ENCODE data around the gene PLXDC1. TPM values are rescaled to one million over a fixed set of nuclear protein-coding genes. Genes with fewer than 3 reads are reported as not detected.
"Not testable (repeated sequence)": the region's sequence is repeated elsewhere in the genome, so short reads cannot be mapped to it uniquely, and the experiment has no call there.

Gene PLXDC1
- total RNA-seq, 1 donor from 2014 or later, result 15.8 TPM

- peak; percentile 19 for DNase-seq
- intact Hi-C loops (cut with micrococcal nuclease), result no loop called here
These were observed 11.9 kb downstream of the PLXDC1 start for GRCh38 chr17:39139561-39139960.

GRCh38 chr17:39139161-39139511, 12.3 kb downstream of the PLXDC1 start:
- intact Hi-C loops (cut with micrococcal nuclease), result no loop called here
- no peak for DNase-seq
- no peak for ATAC-seq

More at GRCh38 chr17:39139561-39139960, 11.9 kb downstream of the PLXDC1 start:
- no peak for ATAC-seq

GRCh38 chr17:39138431-39139160, 12.8 kb downstream of the PLXDC1 start:
- DNase-seq (no peak), ATAC-seq (peak; percentile 37)
- intact Hi-C loops (cut with micrococcal nuclease), result no loop called here

- intact Hi-C loops (cut with micrococcal nuclease), result no loop called here
- DNase-seq (peak; percentile 12), ATAC-seq (no peak)
These were observed 16.6 kb downstream of the PLXDC1 start for GRCh38 chr17:39134878-39135277.

- ATAC-seq (peak; percentile 80), DNase-seq (peak; percentile 47)
These were observed 19.2 kb downstream of the PLXDC1 start for GRCh38 chr17:39132192-39132610.

GRCh38 chr17:39131616-39132015, 19.8 kb downstream of the PLXDC1 start:
- DNase-seq (peak; percentile 14), ATAC-seq (peak; percentile 21)
- intact Hi-C loops (cut with micrococcal nuclease), result no loop called here

More at GRCh38 chr17:39132192-39132610, 19.2 kb downstream of the PLXDC1 start:
- intact Hi-C loops (cut with micrococcal nuclease), result no loop called here

- ATAC-seq (no peak), DNase-seq (no peak)
- intact Hi-C loops (cut with micrococcal nuclease), result no loop called here
These were observed 21.2 kb downstream of the PLXDC1 start for GRCh38 chr17:39130205-39130604.

- intact Hi-C loops (cut with micrococcal nuclease); DNase-seq; ATAC-seq: not testable (repeated sequence)
These were observed 21.9 kb downstream of the PLXDC1 start for GRCh38 chr17:39129544-39129943.

GRCh38 chr17:39126436-39126835, 25.0 kb downstream of the PLXDC1 start:
- ATAC-seq, result no peak
- intact Hi-C loops (cut with micrococcal nuclease), result no loop called here
- peak; percentile 17 for DNase-seq

- intact Hi-C loops (cut with micrococcal nuclease), result no loop called here
- DNase-seq, result no peak
- ATAC-seq, result no peak
These were observed 26.1 kb downstream of the PLXDC1 start for GRCh38 chr17:39125143-39125875.

GRCh38 chr17:39123627-39124026, 27.8 kb downstream of the PLXDC1 start:
- peak; percentile 35 for DNase-seq
- intact Hi-C loops (cut with micrococcal nuclease), result no loop called here
- ATAC-seq, result peak; percentile 75

GRCh38 chr17:39122991-39123390, 28.4 kb downstream of the PLXDC1 start:
- ATAC-seq, result no peak
- intact Hi-C loops (cut with micrococcal nuclease), result no loop called here
- DNase-seq, result no peak

- ATAC-seq; DNase-seq; intact Hi-C loops (cut with micrococcal nuclease): not testable (repeated sequence)
These were observed 29.5 kb downstream of the PLXDC1 start for GRCh38 chr17:39121919-39122318.

GRCh38 chr17:39118674-39119419, 32.6 kb downstream of the PLXDC1 start:
- intact Hi-C loops (cut with micrococcal nuclease), result no loop called here
- peak; percentile 10 for DNase-seq
- peak; percentile 37 for ATAC-seq

GRCh38 chr17:39116224-39116623, 35.2 kb downstream of the PLXDC1 start:
- ATAC-seq (no peak), DNase-seq (peak; percentile 18)
- intact Hi-C loops (cut with micrococcal nuclease), result no loop called here

- ATAC-seq (no peak), DNase-seq (peak; percentile 23)
- intact Hi-C loops (cut with micrococcal nuclease), result no loop called here
These were observed 36.3 kb downstream of the PLXDC1 start for GRCh38 chr17:39115135-39115534.

- ATAC-seq (peak; percentile 25), DNase-seq (no peak)
- intact Hi-C loops (cut with micrococcal nuclease), result no loop called here
These were observed 36.7 kb downstream of the PLXDC1 start for GRCh38 chr17:39114723-39115122.

- DNase-seq, result no peak
- ATAC-seq, result no peak
- intact Hi-C loops (cut with micrococcal nuclease), result no loop called here
These were observed 37.6 kb downstream of the PLXDC1 start for GRCh38 chr17:39113871-39114270.

- intact Hi-C loops (cut with micrococcal nuclease), result no loop called here
- DNase-seq (no peak), ATAC-seq (peak; percentile 29)
These were observed 40.9 kb downstream of the PLXDC1 start for GRCh38 chr17:39110435-39111136.

All from left ventricle myocardium superior (tissue), 1 donor.